ENCODE data around the gene SRGAP1.

SRGAP1 gene

DNA sequence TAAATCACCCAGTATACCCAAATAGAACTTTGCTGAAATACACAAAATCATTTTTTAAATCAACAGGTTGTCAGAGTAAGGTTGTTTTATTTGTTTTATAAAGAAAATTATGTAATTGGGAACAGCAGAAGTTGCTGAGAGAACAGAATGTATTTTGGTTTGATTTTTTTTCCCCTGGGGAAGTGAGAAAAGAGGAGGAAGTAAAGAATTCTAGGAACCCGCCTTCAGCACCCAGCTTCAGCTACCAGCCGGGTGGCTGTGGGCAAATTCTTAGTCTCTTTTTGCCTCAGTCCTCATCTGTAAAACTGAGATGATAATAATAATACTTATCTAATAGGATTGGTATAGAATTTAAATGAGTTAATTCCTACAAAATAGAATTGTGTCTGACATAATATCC, 119.4 kb downstream of the SRGAP1 start:
- no peaks in the 10 kb centered on the region for H3K4me1 ChIP-seq (ENCODE audit: low read length)
- H3K4me3 ChIP-seq (ENCODE audit: low read length), result no peak overlapping the region
- no peaks in the 10 kb centered on the region for H3K9me2 ChIP-seq (replicated peaks; ENCODE audit: insufficient read depth, low read length)
- no peak overlapping the region for H3K27ac ChIP-seq (ENCODE audit: low read length)
- no peaks in the 10 kb centered on the region for H3F3A ChIP-seq (ENCODE audit: insufficient read depth, low read length)
- H3K79me2 ChIP-seq (ENCODE audit: low read length), result no peaks in the 10 kb centered on the region
- H3K9ac ChIP-seq (ENCODE audit: low read length), result no peak overlapping the region
- no peaks in the 10 kb centered on the region for H3K36me3 ChIP-seq (replicated peaks; ENCODE audit: insufficient read depth, low read length)
- H2AFZ ChIP-seq (ENCODE audit: low read length), result no peak overlapping the region
- H4K20me1 ChIP-seq (ENCODE audit: insufficient read depth, low read length), result no peaks in the 10 kb centered on the region
- no peaks in the 10 kb centered on the region for H3K27me3 ChIP-seq (replicated peaks; ENCODE audit: insufficient read depth, low read length)
- H3K9me3 ChIP-seq (replicated peaks; ENCODE audit: insufficient read depth, low read length), result no peaks in the 10 kb centered on the region
- no peak overlapping the region for H3K4me2 ChIP-seq (ENCODE audit: low read depth, low read length)
- no peak for DNase-seq
- TF ChIP-seq EZH2 (optimal IDR thresholded peaks at IDR 0.05; ENCODE audit: low read depth, low read length) (no peak), EZH2phosphoT487 (IDR thresholded peaks at IDR 0.05; ENCODE audit: low read length) (no peak)
- TF ChIP-seq, protein P1, sequence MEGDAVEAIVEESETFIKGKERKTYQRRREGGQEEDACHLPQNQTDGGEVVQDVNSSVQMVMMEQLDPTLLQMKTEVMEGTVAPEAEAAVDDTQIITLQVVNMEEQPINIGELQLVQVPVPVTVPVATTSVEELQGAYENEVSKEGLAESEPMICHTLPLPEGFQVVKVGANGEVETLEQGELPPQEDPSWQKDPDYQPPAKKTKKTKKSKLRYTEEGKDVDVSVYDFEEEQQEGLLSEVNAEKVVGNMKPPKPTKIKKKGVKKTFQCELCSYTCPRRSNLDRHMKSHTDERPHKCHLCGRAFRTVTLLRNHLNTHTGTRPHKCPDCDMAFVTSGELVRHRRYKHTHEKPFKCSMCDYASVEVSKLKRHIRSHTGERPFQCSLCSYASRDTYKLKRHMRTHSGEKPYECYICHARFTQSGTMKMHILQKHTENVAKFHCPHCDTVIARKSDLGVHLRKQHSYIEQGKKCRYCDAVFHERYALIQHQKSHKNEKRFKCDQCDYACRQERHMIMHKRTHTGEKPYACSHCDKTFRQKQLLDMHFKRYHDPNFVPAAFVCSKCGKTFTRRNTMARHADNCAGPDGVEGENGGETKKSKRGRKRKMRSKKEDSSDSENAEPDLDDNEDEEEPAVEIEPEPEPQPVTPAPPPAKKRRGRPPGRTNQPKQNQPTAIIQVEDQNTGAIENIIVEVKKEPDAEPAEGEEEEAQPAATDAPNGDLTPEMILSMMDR (IDR thresholded peaks at IDR 0.05; ENCODE audit: low read length), result no peak

DNA sequence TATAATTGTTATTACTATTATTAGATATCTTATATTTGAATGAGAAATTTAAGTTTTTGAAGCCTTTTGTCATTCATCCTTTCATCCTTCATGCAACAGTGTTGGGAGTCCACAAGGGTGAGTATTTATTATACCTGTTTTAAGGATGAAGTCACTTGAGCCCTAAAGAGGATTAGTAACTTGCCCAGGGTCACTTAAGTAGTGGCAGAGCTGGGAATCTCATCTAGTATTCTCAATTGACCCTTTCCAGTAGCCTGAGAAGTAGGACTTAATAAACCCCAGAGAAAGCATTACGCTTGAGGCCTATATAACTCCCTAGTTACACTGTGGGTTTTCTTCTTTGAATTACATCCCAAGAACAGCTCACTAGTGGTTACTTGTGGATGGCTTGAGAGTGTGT, 119.8 kb downstream of the SRGAP1 start:
- DNase-seq, result no peak
- H3K4me1 ChIP-seq (ENCODE audit: low read length), result no peaks in the 10 kb centered on the region

DNA sequence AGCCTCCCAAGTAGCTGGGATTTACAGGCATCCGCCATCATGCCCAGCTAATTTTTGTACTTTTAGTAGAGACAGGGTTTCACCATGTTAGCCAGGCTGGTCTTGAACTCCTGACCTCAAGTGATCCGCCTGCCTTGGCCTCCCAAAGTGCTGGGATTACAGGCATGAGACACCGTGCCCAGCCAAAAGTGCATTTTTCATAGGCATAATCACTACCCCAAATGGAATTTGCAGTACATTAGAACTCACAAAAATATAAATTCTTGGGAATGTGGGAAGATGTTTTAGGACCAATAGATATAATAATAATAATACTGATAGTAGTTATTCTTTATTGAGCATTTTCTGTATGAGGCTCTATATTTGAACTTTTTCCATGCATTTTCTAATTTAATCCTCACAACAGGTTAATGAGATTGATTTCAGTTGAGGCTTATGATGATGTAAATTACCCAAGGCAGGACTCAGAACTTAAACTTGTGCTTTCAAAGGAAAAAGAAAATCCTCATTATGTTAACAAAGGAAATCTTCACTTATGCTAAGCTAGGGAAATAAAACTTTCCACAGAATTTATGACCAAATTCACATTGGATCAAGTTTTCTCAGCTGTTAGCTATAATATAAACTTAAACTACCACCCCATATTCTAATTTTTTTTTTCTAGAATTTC, 121.6 kb downstream of the SRGAP1 start:
- no peak overlapping the region for H3K4me3 ChIP-seq (ENCODE audit: low read length)
- no peaks in the 10 kb centered on the region for H3K27me3 ChIP-seq (replicated peaks; ENCODE audit: insufficient read depth, low read length)
- no peaks in the 10 kb centered on the region for H3K4me1 ChIP-seq (ENCODE audit: low read length)
- H3F3A ChIP-seq (ENCODE audit: insufficient read depth, low read length), result no peaks in the 10 kb centered on the region
- no peaks in the 10 kb centered on the region for H4K20me1 ChIP-seq (ENCODE audit: insufficient read depth, low read length)
- no peak for DNase-seq
- no peak overlapping the region for H2AFZ ChIP-seq (ENCODE audit: low read length)
- no peak overlapping the region for H3K27ac ChIP-seq (ENCODE audit: low read length)
- no peak overlapping the region for H3K9ac ChIP-seq (ENCODE audit: low read length)
- no peaks in the 10 kb centered on the region for H3K36me3 ChIP-seq (replicated peaks; ENCODE audit: insufficient read depth, low read length)
- no peak overlapping the region for H3K4me2 ChIP-seq (ENCODE audit: low read depth, low read length)
- H3K9me3 ChIP-seq (replicated peaks; ENCODE audit: insufficient read depth, low read length), result no peaks in the 10 kb centered on the region
- no peak for TF ChIP-seq EZH2phosphoT487 (IDR thresholded peaks at IDR 0.05; ENCODE audit: low read length)
- TF ChIP-seq, protein P1 (IDR thresholded peaks at IDR 0.05; ENCODE audit: low read length), result no peak
- TF ChIP-seq EZH2 (optimal IDR thresholded peaks at IDR 0.05; ENCODE audit: low read depth, low read length), result no peak
- H3K9me2 ChIP-seq (replicated peaks; ENCODE audit: insufficient read depth, low read length), result no peaks in the 10 kb centered on the region
- H3K79me2 ChIP-seq (ENCODE audit: low read length), result no peaks in the 10 kb centered on the region

More for the DNA sequence above, 119.8 kb downstream of the SRGAP1 start:
- no peaks in the 10 kb centered on the region for H3K9me3 ChIP-seq (replicated peaks; ENCODE audit: insufficient read depth, low read length)
- no peak overlapping the region for H2AFZ ChIP-seq (ENCODE audit: low read length)
- H3K27me3 ChIP-seq (replicated peaks; ENCODE audit: insufficient read depth, low read length), result no peaks in the 10 kb centered on the region
- H4K20me1 ChIP-seq (ENCODE audit: insufficient read depth, low read length), result no peaks in the 10 kb centered on the region
- no peak overlapping the region for H3K4me2 ChIP-seq (ENCODE audit: low read depth, low read length)
- no peak overlapping the region for H3K4me3 ChIP-seq (ENCODE audit: low read length)
- H3K9me2 ChIP-seq (replicated peaks; ENCODE audit: insufficient read depth, low read length), result no peaks in the 10 kb centered on the region
- no peaks in the 10 kb centered on the region for H3K36me3 ChIP-seq (replicated peaks; ENCODE audit: insufficient read depth, low read length)
- H3K9ac ChIP-seq (ENCODE audit: low read length), result no peak overlapping the region
- H3K27ac ChIP-seq (ENCODE audit: low read length), result no peak overlapping the region
- no peaks in the 10 kb centered on the region for H3F3A ChIP-seq (ENCODE audit: insufficient read depth, low read length)
- H3K79me2 ChIP-seq (ENCODE audit: low read length), result no peaks in the 10 kb centered on the region
- TF ChIP-seq EZH2phosphoT487 (IDR thresholded peaks at IDR 0.05; ENCODE audit: low read length), result no peak
- TF ChIP-seq, protein P1 (IDR thresholded peaks at IDR 0.05; ENCODE audit: low read length), result no peak
- TF ChIP-seq EZH2 (optimal IDR thresholded peaks at IDR 0.05; ENCODE audit: low read depth, low read length), result no peak
